ENCODE data around the gene RUVBL1.

DNA sequence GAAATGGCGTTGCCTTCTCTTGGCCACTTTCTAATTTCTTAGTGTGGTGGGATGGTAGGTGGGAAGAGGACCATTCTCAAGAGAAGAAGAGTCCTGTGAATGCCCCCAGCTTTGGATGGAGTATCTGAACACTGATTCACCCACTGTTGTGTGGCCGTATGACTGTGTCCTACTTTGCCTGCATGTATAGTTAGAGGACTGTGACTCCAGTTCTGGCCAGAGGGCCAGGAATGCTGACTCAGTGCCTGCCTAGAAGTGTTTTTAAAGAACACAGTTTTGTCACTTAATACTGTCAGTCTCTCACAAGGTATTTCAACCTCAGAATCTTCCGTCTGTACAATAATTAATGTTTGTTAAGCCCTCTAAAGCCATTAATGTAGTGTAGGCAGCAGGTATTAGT lies 69.2 kb downstream of the RUVBL1 start:
- no peak for TF ChIP-seq CTCF (IDR thresholded peaks at IDR 0.05; ENCODE audit: low read depth, low read length, poor library complexity, severe bottlenecking)
- no peak for TF ChIP-seq EZH2phosphoT487 (IDR thresholded peaks at IDR 0.05; ENCODE audit: borderline replicate concordance, low read length)

Data from DOHH2 (cell line).